Neural crest cell (in vitro differentiated cells): ENCODE measurements around the gene THBS2. TPM values are rescaled to one million over a fixed set of nuclear protein-coding genes. Genes with fewer than 3 reads are reported as not detected.

Experiments
- DNase-seq: peaks from one replicate; pipeline ENCODE4 v3.0.0; 2021; ENCODE audit warnings: low read depth, mixed read lengths, low spot score
- H3K27ac Mint-ChIP-seq: one replicate; pipeline ENCODE4 v1.8.0; 2021; ENCODE audit warnings: mild to moderate bottlenecking, mixed read lengths; ENCODE audit not compliant: unreplicated experiment
- H3K27me3 Mint-ChIP-seq: 2 replicates; pipeline ENCODE4 v1.8.0; 2021; ENCODE audit warnings: low read depth, mild to moderate bottlenecking, mixed read lengths
- H3K36me3 Mint-ChIP-seq: 2 replicates; pipeline ENCODE4 v1.8.0; 2021; ENCODE audit warnings: low read depth, mild to moderate bottlenecking, mixed read lengths
- H3K4me1 Mint-ChIP-seq: 2 replicates; pipeline ENCODE4 v1.8.0; 2021; ENCODE audit warnings: mixed read lengths
- H3K4me3 Mint-ChIP-seq: one replicate; pipeline ENCODE4 v1.8.0; 2021; ENCODE audit warnings: mild to moderate bottlenecking, mixed read lengths
- H3K9me3 Mint-ChIP-seq: 2 replicates; pipeline ENCODE4 v1.8.0; 2021; ENCODE audit warnings: mixed read lengths
- CTCF ChIP-seq: fragments of 200-600 bp; sonication (generic); conservative IDR thresholded peaks from 2 replicates; pipeline ENCODE4 v1.5.0; 2021; ENCODE audit warnings: antibody characterized with exemption, mild to moderate bottlenecking
- total RNA-seq: library from RNA; stranded (reverse); gene quantifications from 2 replicates; pipeline ENCODE4 v1.2.1, GENCODE V29; 2021

Gene THBS2
- total RNA-seq, 1 donor from 2014 or later: 1.3 TPM

- no peak for TF ChIP-seq CTCF
Measured at GRCh38 chr6:169190970-169191369, 62.7 kb downstream of the THBS2 start.

GRCh38 chr6:169190144-169190584 is 63.5 kb downstream of the THBS2 start:
- peaks cover 7% of the 10 kb centered on the region for H3K9me3 Mint-ChIP-seq
- no peak overlapping the region for H3K27ac Mint-ChIP-seq
- TF ChIP-seq CTCF: no peak
- DNase-seq: no peak
- no peak overlapping the region for H3K4me3 Mint-ChIP-seq
- H3K4me1 Mint-ChIP-seq: peaks cover 8% of the 10 kb centered on the region
- no peaks in the 10 kb centered on the region for H3K27me3 Mint-ChIP-seq
- no peaks in the 10 kb centered on the region for H3K36me3 Mint-ChIP-seq

More at GRCh38 chr6:169190970-169191369, 62.7 kb downstream of the THBS2 start:
- H3K9me3 Mint-ChIP-seq: peaks cover 7% of the 10 kb centered on the region
- no peak for DNase-seq
- H3K4me1 Mint-ChIP-seq: peaks cover 8% of the 10 kb centered on the region
- H3K27ac Mint-ChIP-seq: no peak overlapping the region
- H3K4me3 Mint-ChIP-seq: no peak overlapping the region
- no peaks in the 10 kb centered on the region for H3K27me3 Mint-ChIP-seq
- no peaks in the 10 kb centered on the region for H3K36me3 Mint-ChIP-seq

GRCh38 chr6:169189686-169190085 is 64.0 kb downstream of the THBS2 start:
- Mint-ChIP-seq H3K4me3 (no peak overlapping the region), H3K27ac (no peak overlapping the region), H3K36me3 (no peaks in the 10 kb centered on the region), H3K27me3 (no peaks in the 10 kb centered on the region), H3K4me1 (peaks cover 8% of the 10 kb centered on the region), H3K9me3 (peaks cover 7% of the 10 kb centered on the region)
- no peak for DNase-seq
- no peak for TF ChIP-seq CTCF

- TF ChIP-seq CTCF: no peak
- Mint-ChIP-seq H3K4me1 (peaks cover 8% of the 10 kb centered on the region), H3K27ac (no peak overlapping the region), H3K4me3 (no peak overlapping the region), H3K9me3 (peaks cover 7% of the 10 kb centered on the region), H3K36me3 (no peaks in the 10 kb centered on the region), H3K27me3 (no peaks in the 10 kb centered on the region)
- no peak for DNase-seq
Measured at GRCh38 chr6:169189182-169189581, 64.5 kb downstream of the THBS2 start.

- no peak overlapping the region for H3K27ac Mint-ChIP-seq
- no peak for TF ChIP-seq CTCF
Measured at GRCh38 chr6:169188475-169188874, 65.2 kb downstream of the THBS2 start.

GRCh38 chr6:169188051-169188470 is 65.6 kb downstream of the THBS2 start:
- H3K9me3 Mint-ChIP-seq: peaks cover 4% of the 10 kb centered on the region
- no peak for DNase-seq
- H3K27me3 Mint-ChIP-seq: no peaks in the 10 kb centered on the region
- H3K36me3 Mint-ChIP-seq: no peaks in the 10 kb centered on the region
- no peak for TF ChIP-seq CTCF
- H3K27ac Mint-ChIP-seq: no peak overlapping the region
- H3K4me1 Mint-ChIP-seq: peaks cover 8% of the 10 kb centered on the region
- no peak overlapping the region for H3K4me3 Mint-ChIP-seq

More at GRCh38 chr6:169188475-169188874, 65.2 kb downstream of the THBS2 start:
- Mint-ChIP-seq H3K27me3 (no peaks in the 10 kb centered on the region), H3K4me3 (no peak overlapping the region), H3K9me3 (peaks cover 7% of the 10 kb centered on the region), H3K36me3 (no peaks in the 10 kb centered on the region), H3K4me1 (peaks cover 8% of the 10 kb centered on the region)
- DNase-seq: no peak
